ENCODE measurements around the gene CAPZB.

DNA sequence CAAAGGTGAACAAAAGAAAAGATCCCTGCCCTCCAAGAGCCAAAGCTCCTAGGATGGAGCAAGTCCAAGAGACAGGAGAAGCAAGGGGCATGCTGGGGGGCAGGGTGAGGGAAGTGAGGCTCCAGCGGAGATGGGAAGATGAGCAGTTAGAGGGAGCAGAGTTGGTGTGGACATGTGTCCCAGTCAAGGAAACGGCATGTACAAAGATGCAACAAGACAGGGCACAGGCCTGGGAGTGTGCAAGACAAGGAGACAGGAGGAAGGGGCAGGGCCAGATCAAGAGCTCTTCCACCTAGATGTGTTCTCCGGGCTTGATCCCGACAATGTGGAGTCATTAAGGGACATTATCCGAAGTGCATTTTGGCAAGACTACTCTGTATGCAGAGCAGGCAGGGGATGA lies 82.1 kb downstream of the CAPZB start:
- TF ChIP-seq SMC3 (IDR thresholded peaks at IDR 0.05) (no peak), CHD2 (IDR thresholded peaks at IDR 0.05; ENCODE audit: low read length, partially characterized antibody) (no peak), JUN (IDR thresholded peaks at IDR 0.05) (no peak)
- TF ChIP-seq, protein P1, sequence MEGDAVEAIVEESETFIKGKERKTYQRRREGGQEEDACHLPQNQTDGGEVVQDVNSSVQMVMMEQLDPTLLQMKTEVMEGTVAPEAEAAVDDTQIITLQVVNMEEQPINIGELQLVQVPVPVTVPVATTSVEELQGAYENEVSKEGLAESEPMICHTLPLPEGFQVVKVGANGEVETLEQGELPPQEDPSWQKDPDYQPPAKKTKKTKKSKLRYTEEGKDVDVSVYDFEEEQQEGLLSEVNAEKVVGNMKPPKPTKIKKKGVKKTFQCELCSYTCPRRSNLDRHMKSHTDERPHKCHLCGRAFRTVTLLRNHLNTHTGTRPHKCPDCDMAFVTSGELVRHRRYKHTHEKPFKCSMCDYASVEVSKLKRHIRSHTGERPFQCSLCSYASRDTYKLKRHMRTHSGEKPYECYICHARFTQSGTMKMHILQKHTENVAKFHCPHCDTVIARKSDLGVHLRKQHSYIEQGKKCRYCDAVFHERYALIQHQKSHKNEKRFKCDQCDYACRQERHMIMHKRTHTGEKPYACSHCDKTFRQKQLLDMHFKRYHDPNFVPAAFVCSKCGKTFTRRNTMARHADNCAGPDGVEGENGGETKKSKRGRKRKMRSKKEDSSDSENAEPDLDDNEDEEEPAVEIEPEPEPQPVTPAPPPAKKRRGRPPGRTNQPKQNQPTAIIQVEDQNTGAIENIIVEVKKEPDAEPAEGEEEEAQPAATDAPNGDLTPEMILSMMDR (IDR thresholded peaks at IDR 0.05) = no peak
- TF ChIP-seq, protein P2, sequence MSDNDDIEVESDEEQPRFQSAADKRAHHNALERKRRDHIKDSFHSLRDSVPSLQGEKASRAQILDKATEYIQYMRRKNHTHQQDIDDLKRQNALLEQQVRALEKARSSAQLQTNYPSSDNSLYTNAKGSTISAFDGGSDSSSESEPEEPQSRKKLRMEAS (IDR thresholded peaks at IDR 0.05) = no peak

Data from A549 (cell line).